H1 (cell line): ENCODE measurements around the gene RCBTB1. TPM values are rescaled to one million over a fixed set of nuclear protein-coding genes. Genes with fewer than 3 reads are reported as not detected.

ENCODE experiments used
- CTCF ChIA-PET: fragments of 300-600 bp; sonication (Branson Sonifier 250); formaldehyde crosslinking; loops from one replicate; lab custom pipeline; 2021; ENCODE audit not compliant: partially characterized antibody; lab: Charles Lee
- POLR2A ChIA-PET: fragments of 300-600 bp; sonication (Branson Sonifier 250); formaldehyde crosslinking; loops from one replicate; lab custom pipeline; 2021; ENCODE audit warnings: inconsistent platforms; ENCODE audit not compliant: partially characterized antibody; lab: Charles Lee
- DNase-seq, 2 experiments: peaks; one replicate each; pipeline versions ENCODE4 v3.0.0 to v3.0.0-alpha.2; 2010 to 2022; ENCODE audit warnings: low spot score in 2 of 2, low read depth in 1 of 2, mixed read lengths in 1 of 2
- FAIRE-seq: peaks from 2 replicates; lab custom pipeline; 2011; peaks lifted over from hg19 to GRCh38; lab: Jason Lieb, UNC
- H2AFZ ChIP-seq: 2 replicates; pipeline ENCODE4 v1.8.1; 2012; ENCODE audit warnings: low read length, inconsistent platforms
- H2AK5ac ChIP-seq: 2 replicates; pipeline ENCODE4 v1.6.1; 2013; ENCODE audit warnings: low read depth, low read length
- H2BK120ac ChIP-seq: replicated peaks from 2 replicates; pipeline ENCODE3; 2013; ENCODE audit warnings: low read depth, low read length, inconsistent platforms
- H2BK12ac ChIP-seq: 2 replicates; pipeline ENCODE4 v1.6.1; 2013; ENCODE audit warnings: low read depth, low read length
- H2BK15ac ChIP-seq: 2 replicates; pipeline ENCODE4 v1.6.1; 2013; ENCODE audit warnings: low read length
- H2BK20ac ChIP-seq: 2 replicates; pipeline ENCODE4 v1.6.1; 2013; ENCODE audit warnings: low read length
- H2BK5ac ChIP-seq: 2 replicates; pipeline ENCODE4 v1.6.1; 2013; ENCODE audit warnings: low read depth, low read length
- H3K14ac ChIP-seq: 2 replicates; pipeline ENCODE4 v1.6.1; 2013; ENCODE audit warnings: inconsistent platforms; ENCODE audit not compliant: insufficient read length
- H3K18ac ChIP-seq: 2 replicates; pipeline ENCODE4 v1.6.1; 2013; ENCODE audit warnings: low read length; ENCODE audit errors: extremely low read depth
- H3K23ac ChIP-seq: 2 replicates; pipeline ENCODE4 v1.6.1; 2013; ENCODE audit warnings: inconsistent platforms; ENCODE audit not compliant: insufficient read length
- H3K23me2 ChIP-seq: 2 replicates; pipeline ENCODE4 v1.6.1; 2013; ENCODE audit warnings: low read depth, low read length
- H3K27ac ChIP-seq: 2 replicates; pipeline ENCODE4 v1.6.1; 2011; ENCODE audit warnings: low read depth, low read length, inconsistent platforms
- H3K27me3 ChIP-seq, 4 experiments: replicated peaks in 1 of 4; 1 replicate in 1 of 4; 2 replicates in 3 of 4; pipeline versions ENCODE4 v1.6.1 to v1.8.1; 2011 to 2013; ENCODE audit warnings: low read length in 3 of 4, mild to moderate bottlenecking in 3 of 4, inconsistent platforms in 2 of 4, mixed read lengths in 2 of 4, moderate library complexity in 1 of 4; ENCODE audit not compliant: control insufficient read depth in 3 of 4, insufficient read depth in 3 of 4; ENCODE audit errors: extremely low read depth in 1 of 4
- H3K36me3 ChIP-seq, 4 experiments: 2 replicates each; pipeline versions ENCODE4 v1.6.1 to v1.8.1; 2011 to 2013; ENCODE audit warnings: mild to moderate bottlenecking in 4 of 4, low read length in 3 of 4, moderate library complexity in 2 of 4, control low read depth in 1 of 4, inconsistent platforms in 1 of 4; ENCODE audit not compliant: insufficient read depth in 4 of 4, control insufficient read depth in 2 of 4
- H3K4ac ChIP-seq: replicated peaks from 2 replicates; pipeline ENCODE3; 2013; ENCODE audit warnings: low read length, low read depth, mixed read lengths, inconsistent platforms; ENCODE audit not compliant: insufficient read length
- H3K4me1 ChIP-seq, 4 experiments: replicated peaks in 1 of 4; 1 replicate in 1 of 4; 2 replicates in 3 of 4; pipeline versions ENCODE4 v1.6.1 to v1.8.1; 2011 to 2013; ENCODE audit warnings: low read length in 3 of 4, inconsistent platforms in 2 of 4, mixed read lengths in 1 of 4; ENCODE audit not compliant: insufficient read depth in 4 of 4, control insufficient read depth in 3 of 4
- H3K4me2 ChIP-seq, 2 experiments: 2 replicates each; pipeline versions ENCODE4 v1.6.1 to v1.8.1; 2011 to 2013; ENCODE audit warnings: low read depth in 2 of 2, low read length in 2 of 2, control low read depth in 1 of 2, inconsistent platforms in 1 of 2, mild to moderate bottlenecking in 1 of 2; ENCODE audit not compliant: insufficient read depth in 1 of 2
- H3K4me3 ChIP-seq, 4 experiments: fragments of 200-600, 300-600 bp in 1 of 4; sonication (generic), shearing (Covaris generic), sonication (Bioruptor Twin) in 1 of 4; 2 replicates each; pipeline versions ENCODE4 v1.5.1 to v1.8.1; 2011 to 2016; ENCODE audit warnings: low read length in 4 of 4, low read depth in 3 of 4, control low read depth in 2 of 4, inconsistent platforms in 2 of 4, mild to moderate bottlenecking in 2 of 4, mixed read lengths in 1 of 4, moderate library complexity in 1 of 4; ENCODE audit not compliant: insufficient read depth in 2 of 4; ENCODE audit errors: extremely low read depth in 1 of 4
- H3K56ac ChIP-seq: replicated peaks from 2 replicates; pipeline ENCODE3; 2013; ENCODE audit warnings: low read depth, mild to moderate bottlenecking, mixed read lengths, low read length, inconsistent platforms; ENCODE audit not compliant: insufficient read length
- H3K79me1 ChIP-seq: 2 replicates; pipeline ENCODE4 v1.6.1; 2013; ENCODE audit warnings: low read depth, low read length, control low read depth
- H3K79me2 ChIP-seq, 2 experiments: 2 replicates each; pipeline versions ENCODE4 v1.6.1 to v1.8.1; 2012 to 2013; ENCODE audit warnings: low read length in 2 of 2, mild to moderate bottlenecking in 2 of 2, inconsistent platforms in 1 of 2; ENCODE audit not compliant: insufficient read depth in 2 of 2, control insufficient read depth in 1 of 2
- H3K9ac ChIP-seq, 4 experiments: replicated peaks in 1 of 4; 1 replicate in 1 of 4; 2 replicates in 3 of 4; pipeline versions ENCODE4 v1.6.1 to v1.8.1; 2011 to 2013; ENCODE audit warnings: low read depth in 3 of 4, low read length in 3 of 4, control low read depth in 2 of 4, mild to moderate bottlenecking in 2 of 4, moderate library complexity in 2 of 4, inconsistent platforms in 1 of 4; ENCODE audit errors: extremely low read depth in 1 of 4
- H3K9me3 ChIP-seq, 2 experiments: 2 replicates each; pipeline versions ENCODE4 v1.6.1 to v1.8.1; 2012 to 2013; ENCODE audit warnings: mild to moderate bottlenecking in 2 of 2, moderate library complexity in 2 of 2, control low read depth in 1 of 2, inconsistent platforms in 1 of 2, low read depth in 1 of 2, low read length in 1 of 2, mixed read lengths in 1 of 2; ENCODE audit not compliant: insufficient read depth in 2 of 2
- H4K20me1 ChIP-seq, 2 experiments: replicated peaks in 1 of 2; 2 replicates each; pipeline versions ENCODE3 to v1.8.1; 2011 to 2013; ENCODE audit warnings: inconsistent platforms in 2 of 2, low read length in 2 of 2, mild to moderate bottlenecking in 1 of 2; ENCODE audit not compliant: insufficient read depth in 2 of 2, control insufficient read depth in 1 of 2
- H4K5ac ChIP-seq: 2 replicates; pipeline ENCODE4 v1.6.1; 2013; ENCODE audit warnings: low read length, low read depth, mixed read lengths, inconsistent platforms; ENCODE audit not compliant: insufficient read length
- H4K8ac ChIP-seq: 2 replicates; pipeline ENCODE4 v1.8.0; 2013; ENCODE audit warnings: mild to moderate bottlenecking, moderate library complexity, low read length, inconsistent platforms; ENCODE audit not compliant: insufficient read depth; ENCODE audit errors: extremely low read depth
- H4K91ac ChIP-seq: replicated peaks from 2 replicates; pipeline ENCODE3; 2013; ENCODE audit warnings: low read length, mixed read lengths, inconsistent platforms; ENCODE audit not compliant: insufficient read length
- BACH1 ChIP-seq: IDR thresholded peaks from 2 replicates; pipeline ENCODE4 v1.6.1; 2012; ENCODE audit warnings: low read length, improper control_type of control experiment
- CEBPB ChIP-seq: IDR thresholded peaks from 2 replicates; pipeline ENCODE4 v1.6.1; 2012; ENCODE audit warnings: low read depth, low read length
- EZH2 ChIP-seq: fragments of 200-600 bp; sonication (generic); IDR thresholded peaks from 2 replicates; pipeline ENCODE4 v1.7.1; 2012; ENCODE audit warnings: low read depth, mild to moderate bottlenecking, moderate library complexity, low read length, inconsistent platforms; ENCODE audit not compliant: severe bottlenecking
- HDAC6 ChIP-seq: IDR thresholded peaks from one replicate; pipeline ENCODE4 v1.7.1; 2012; ENCODE audit warnings: low read depth, mild to moderate bottlenecking, inconsistent platforms, low read length, moderate library complexity
- KDM1A ChIP-seq: fragments of 200-600, 300-600 bp; sonication (generic); IDR thresholded peaks from 2 replicates; pipeline ENCODE4 v1.7.1; 2016; ENCODE audit warnings: mild to moderate bottlenecking, low read length, borderline replicate concordance
- POLR2AphosphoS5 ChIP-seq: IDR thresholded peaks from 2 replicates; pipeline ENCODE4 v1.6.1; 2011; ENCODE audit warnings: low read depth, low read length
- RXRA ChIP-seq: IDR thresholded peaks from 2 replicates; pipeline ENCODE4 v1.6.1; 2011; ENCODE audit warnings: low read depth, mild to moderate bottlenecking, low read length, moderate library complexity; ENCODE audit not compliant: insufficient read depth
- SP4 ChIP-seq: IDR thresholded peaks from 2 replicates; pipeline ENCODE4 v1.6.1; 2012; ENCODE audit warnings: low read length, inconsistent platforms
- TAF7 ChIP-seq: optimal IDR thresholded peaks from 2 replicates; pipeline ENCODE3; 2011; ENCODE audit warnings: low read depth, mild to moderate bottlenecking, inconsistent platforms, low read length, moderate library complexity, borderline replicate concordance
- WGBS, 2 experiments: shearing (Covaris generic) in 1 of 2; methylation state at CpG; one replicate each; pipeline versions ENCODE4 v1.1.6 to v1.1.7; 2013 to 2015; ENCODE audit warnings: low lambda C conversion rate in 2 of 2, mixed read lengths in 2 of 2, inconsistent platforms in 1 of 2, low coverage in 1 of 2, missing lambda C conversion rate in 1 of 2; ENCODE audit not compliant: insufficient replicate concordance in 2 of 2, insufficient coverage in 1 of 2, insufficient read length in 1 of 2; ENCODE audit errors: extremely low coverage in 1 of 2, missing lambda C conversion rate in 1 of 2; 5-methylcytosine and 5-hydroxymethylcytosine counted together
- polyA plus RNA-seq, 7 experiments: library from polyadenylated mRNA; depleted of rRNA in 3 of 7; stranded (reverse) in 5 of 7; unstranded in 2 of 7; fragments of >200 nt in 5 of 7; fragments of 200-250 nt in 2 of 7; gene quantifications; 1 replicate in 5 of 7; 2 replicates in 1 of 7; 4 replicates in 1 of 7; pipeline versions ENCODE4 v1.2.1 to v1.2.3, GENCODE V29; 2011 to 2013; ENCODE audit warnings: missing spikeins in 2 of 7, mixed read lengths in 2 of 7
- total RNA-seq: library from RNA; stranded (reverse); fragmentation: NEBNext Ultra II Directional; extraction: Animal tissue kit (Norgen Biotek cat#: 25700); gene quantifications from 2 replicates; pipeline ENCODE4 v1.2.1, GENCODE V29; 2021
- TF ChIP-seq, protein P1 (sequence below), 3 experiments: IDR thresholded peaks; 1 replicate in 2 of 3; 2 replicates in 1 of 3; pipeline versions ENCODE4 v1.5.1 to v1.6.1; 2011; ENCODE audit warnings: low read length in 3 of 3, mild to moderate bottlenecking in 3 of 3, inconsistent platforms in 2 of 3, low read depth in 1 of 3, moderate library complexity in 1 of 3; ENCODE audit not compliant: insufficient read depth in 1 of 3; ENCODE audit errors: control extremely low read depth in 1 of 3

Gene RCBTB1
- total and polyA plus RNA-seq, 2 of the 8 experiments (the other 6 are each of a cell fraction or from before 2014, with no cell fraction given): 13.7 to 29.8 TPM

DNA sequence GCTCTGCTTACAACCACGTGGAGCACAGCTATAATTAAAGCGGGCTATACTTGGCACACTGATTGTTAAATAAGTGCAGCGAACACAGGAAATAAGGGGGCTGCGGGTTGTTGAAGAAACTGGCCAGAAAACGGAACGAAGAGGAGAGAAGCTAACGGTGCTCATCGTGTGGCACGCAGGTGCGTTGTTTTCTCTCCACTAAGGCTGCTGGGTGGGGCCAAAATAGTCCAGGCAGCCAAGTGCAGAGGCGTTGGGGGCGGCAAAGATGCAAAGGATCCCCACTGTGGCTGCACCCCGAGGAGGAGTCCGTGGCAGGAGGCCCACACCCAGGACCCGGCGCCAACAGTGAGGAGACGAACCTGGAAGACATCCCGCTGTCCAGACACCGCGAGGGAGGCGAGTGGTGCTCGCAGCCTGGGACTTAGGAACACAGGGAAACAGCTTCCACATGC is 34.8 kb upstream of the RCBTB1 start:
- no peak overlapping the region for H2AK5ac ChIP-seq
- no peaks in the 10 kb centered on the region for H3K36me3 ChIP-seq
- no peaks in the 10 kb centered on the region for H3K27me3 ChIP-seq
- no peak overlapping the region for H4K5ac ChIP-seq
- H4K20me1 ChIP-seq: no peaks in the 10 kb centered on the region
- H3K18ac ChIP-seq: no peak overlapping the region
- no peak overlapping the region for H3K27ac ChIP-seq
- H3K4me2 ChIP-seq: no peak overlapping the region
- no peaks in the 10 kb centered on the region for H3K79me2 ChIP-seq
- no peak for TF ChIP-seq BACH1
- TF ChIP-seq RXRA: no peak
- TF ChIP-seq, protein P1, sequence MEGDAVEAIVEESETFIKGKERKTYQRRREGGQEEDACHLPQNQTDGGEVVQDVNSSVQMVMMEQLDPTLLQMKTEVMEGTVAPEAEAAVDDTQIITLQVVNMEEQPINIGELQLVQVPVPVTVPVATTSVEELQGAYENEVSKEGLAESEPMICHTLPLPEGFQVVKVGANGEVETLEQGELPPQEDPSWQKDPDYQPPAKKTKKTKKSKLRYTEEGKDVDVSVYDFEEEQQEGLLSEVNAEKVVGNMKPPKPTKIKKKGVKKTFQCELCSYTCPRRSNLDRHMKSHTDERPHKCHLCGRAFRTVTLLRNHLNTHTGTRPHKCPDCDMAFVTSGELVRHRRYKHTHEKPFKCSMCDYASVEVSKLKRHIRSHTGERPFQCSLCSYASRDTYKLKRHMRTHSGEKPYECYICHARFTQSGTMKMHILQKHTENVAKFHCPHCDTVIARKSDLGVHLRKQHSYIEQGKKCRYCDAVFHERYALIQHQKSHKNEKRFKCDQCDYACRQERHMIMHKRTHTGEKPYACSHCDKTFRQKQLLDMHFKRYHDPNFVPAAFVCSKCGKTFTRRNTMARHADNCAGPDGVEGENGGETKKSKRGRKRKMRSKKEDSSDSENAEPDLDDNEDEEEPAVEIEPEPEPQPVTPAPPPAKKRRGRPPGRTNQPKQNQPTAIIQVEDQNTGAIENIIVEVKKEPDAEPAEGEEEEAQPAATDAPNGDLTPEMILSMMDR (IDR thresholded peaks at IDR 0.05; ENCODE audit: control extremely low read depth in 1 of 3, insufficient read depth in 1 of 3, low read depth in 1 of 3, low read length in 3 of 3): no peak
- TF ChIP-seq EZH2: no peak
- TF ChIP-seq TAF7: no peak
- TF ChIP-seq KDM1A: no peak
- TF ChIP-seq HDAC6: no peak
- TF ChIP-seq CEBPB: no peak
- TF ChIP-seq POLR2AphosphoS5: no peak
- TF ChIP-seq SP4: no peak
- H2BK120ac ChIP-seq: no peak overlapping the region
- H3K23me2 ChIP-seq: no peaks in the 10 kb centered on the region
- no peaks in the 10 kb centered on the region for H3K9me3 ChIP-seq
- DNase-seq: no peak
- no peak overlapping the region for H2BK5ac ChIP-seq
- WGBS, 2 experiments: 87% methylated on average over 22 of the region's 22 CpGs; no CpG with 5 or more reads in 1 of the 2 experiments
- ChIA-PET POLR2A (no interaction called here), CTCF (no interaction called here)
- H3K79me1 ChIP-seq: no peaks in the 10 kb centered on the region
- no peak overlapping the region for H4K91ac ChIP-seq
- no peak overlapping the region for H2BK12ac ChIP-seq
- no peak overlapping the region for H2BK20ac ChIP-seq
- no peak overlapping the region for H3K14ac ChIP-seq
- H3K23ac ChIP-seq: no peak overlapping the region
- no peak for FAIRE-seq
- no peak overlapping the region for H3K56ac ChIP-seq
- no peak overlapping the region for H3K9ac ChIP-seq
- no peak overlapping the region for H3K4me3 ChIP-seq
- H3K4ac ChIP-seq: no peak overlapping the region
- peaks cover 0 to 3% (median 0%) of the 10 kb centered on the region in 4 experiments; a peak in 1 of 7 replicates for H3K4me1 ChIP-seq
- H4K8ac ChIP-seq: no peak overlapping the region
- H2BK15ac ChIP-seq: no peak overlapping the region
- H2AFZ ChIP-seq: no peak overlapping the region
